Measurements from ENCODE around the gene ERC2. TPM values are rescaled to one million over a fixed set of nuclear protein-coding genes. Genes with fewer than 3 reads are reported as not detected.

The ERC2 gene
- total RNA-seq, 1 donor from 2014 or later: 32.5 TPM

- Mint-ChIP-seq H3K4me3 (ENCODE audit: low read depth) (no peak overlapping the region), H3K27ac (no peak overlapping the region), H3K27me3 (no peaks in the 10 kb centered on the region), H3K4me1 (ENCODE audit: low read depth) (no peaks in the 10 kb centered on the region), H3K9me3 (ENCODE audit: low read depth) (peaks cover 12% of the 10 kb centered on the region), H3K36me3 (ENCODE audit: insufficient read depth) (peaks cover 9% of the 10 kb centered on the region)
- no peak for TF ChIP-seq CTCF (IDR thresholded peaks at IDR 0.05; ENCODE audit: unreplicated experiment)
- DNase-seq (ENCODE audit: low spot score, unreplicated experiment): no peak
These were observed 92.6 kb downstream of the ERC2 start for GRCh38 chr3:56375654-56376053.

GRCh38 chr3:56373386-56373785 lies 94.9 kb downstream of the ERC2 start:
- Mint-ChIP-seq H3K27ac (no peak overlapping the region), H3K4me3 (ENCODE audit: low read depth) (no peak overlapping the region), H3K27me3 (no peaks in the 10 kb centered on the region), H3K36me3 (ENCODE audit: insufficient read depth) (peaks cover 9% of the 10 kb centered on the region), H3K9me3 (ENCODE audit: low read depth) (peaks cover 12% of the 10 kb centered on the region), H3K4me1 (ENCODE audit: low read depth) (no peaks in the 10 kb centered on the region)
- no peak for TF ChIP-seq CTCF (IDR thresholded peaks at IDR 0.05; ENCODE audit: unreplicated experiment)
- no peak for DNase-seq (ENCODE audit: low spot score, unreplicated experiment)

GRCh38 chr3:56370991-56371775 lies 97.1 kb downstream of the ERC2 start:
- H3K4me3 Mint-ChIP-seq (ENCODE audit: low read depth): no peak overlapping the region
- no peak overlapping the region for H3K27ac Mint-ChIP-seq
- peaks cover 2% of the 10 kb centered on the region for H3K4me1 Mint-ChIP-seq (ENCODE audit: low read depth)

GRCh38 chr3:56369914-56370313 lies 98.4 kb downstream of the ERC2 start:
- Mint-ChIP-seq H3K27ac (no peak overlapping the region), H3K4me1 (ENCODE audit: low read depth) (peaks cover 7% of the 10 kb centered on the region), H3K4me3 (ENCODE audit: low read depth) (no peak overlapping the region), H3K36me3 (ENCODE audit: insufficient read depth) (no peaks in the 10 kb centered on the region), H3K9me3 (ENCODE audit: low read depth) (no peaks in the 10 kb centered on the region), H3K27me3 (no peaks in the 10 kb centered on the region)
- TF ChIP-seq CTCF (IDR thresholded peaks at IDR 0.05; ENCODE audit: unreplicated experiment): no peak
- no peak for DNase-seq (ENCODE audit: low spot score, unreplicated experiment)

More at GRCh38 chr3:56370991-56371775, 97.1 kb downstream of the ERC2 start:
- peaks cover 3% of the 10 kb centered on the region for H3K36me3 Mint-ChIP-seq (ENCODE audit: insufficient read depth)
- peaks cover 6% of the 10 kb centered on the region for H3K9me3 Mint-ChIP-seq (ENCODE audit: low read depth)
- DNase-seq (ENCODE audit: low spot score, unreplicated experiment): no peak
- no peaks in the 10 kb centered on the region for H3K27me3 Mint-ChIP-seq
- TF ChIP-seq CTCF (IDR thresholded peaks at IDR 0.05; ENCODE audit: unreplicated experiment): no peak

- Mint-ChIP-seq H3K36me3 (ENCODE audit: insufficient read depth) (no peaks in the 10 kb centered on the region), H3K27ac (no peak overlapping the region), H3K27me3 (no peaks in the 10 kb centered on the region), H3K4me3 (ENCODE audit: low read depth) (no peak overlapping the region), H3K9me3 (ENCODE audit: low read depth) (no peaks in the 10 kb centered on the region), H3K4me1 (ENCODE audit: low read depth) (peaks cover 7% of the 10 kb centered on the region)
- no peak for DNase-seq (ENCODE audit: low spot score, unreplicated experiment)
- TF ChIP-seq CTCF (IDR thresholded peaks at IDR 0.05; ENCODE audit: unreplicated experiment): no peak
These were observed 99.4 kb downstream of the ERC2 start for GRCh38 chr3:56368846-56369245.
